Smooth muscle cell of the brain vasculature (primary cell): ENCODE measurements around the gene ITLN1.

Experiments used
- DNase-seq: peaks from one replicate; pipeline ENCODE4 v3.0.0-alpha.2; 2012; ENCODE audit warnings: low read depth, low spot score

ITLN1 gene

GRCh38 chr1:160858097-160858496, 26.9 kb downstream of the ITLN1 start:
- no peak for DNase-seq

GRCh38 chr1:160855181-160855981, 29.6 kb downstream of the ITLN1 start:
- DNase-seq = no peak

GRCh38 chr1:160853754-160854153, 31.2 kb downstream of the ITLN1 start:
- no peak for DNase-seq

GRCh38 chr1:160853014-160853413, 32.0 kb downstream of the ITLN1 start:
- no peak for DNase-seq

GRCh38 chr1:160850993-160851392, 34.0 kb downstream of the ITLN1 start:
- DNase-seq = no peak

- no peak for DNase-seq
These were observed 34.4 kb downstream of the ITLN1 start for GRCh38 chr1:160850541-160850940.

GRCh38 chr1:160846281-160846680, 38.7 kb downstream of the ITLN1 start:
- DNase-seq = no peak

GRCh38 chr1:160844447-160845232, 40.3 kb downstream of the ITLN1 start:
- no peak for DNase-seq

- no peak for DNase-seq
These were observed 43.9 kb downstream of the ITLN1 start for GRCh38 chr1:160841079-160841478.

GRCh38 chr1:160839746-160840145, 45.2 kb downstream of the ITLN1 start:
- no peak for DNase-seq

GRCh38 chr1:160838888-160839287, 46.1 kb downstream of the ITLN1 start:
- DNase-seq = no peak

- no peak for DNase-seq
These were observed 47.3 kb downstream of the ITLN1 start for GRCh38 chr1:160837558-160838205.

- DNase-seq = no peak
These were observed 47.9 kb downstream of the ITLN1 start for GRCh38 chr1:160836981-160837557.

GRCh38 chr1:160836561-160836960, 48.4 kb downstream of the ITLN1 start:
- DNase-seq = no peak

- DNase-seq = no peak
These were observed 49.2 kb downstream of the ITLN1 start for GRCh38 chr1:160835751-160836150.

GRCh38 chr1:160834945-160835565, 49.9 kb downstream of the ITLN1 start:
- DNase-seq = peak; percentile 1

GRCh38 chr1:160830321-160831153, 54.4 kb downstream of the ITLN1 start:
- peak; percentile 6 for DNase-seq

GRCh38 chr1:160829766-160830165, 55.2 kb downstream of the ITLN1 start:
- DNase-seq = no peak

GRCh38 chr1:160827418-160827817, 57.6 kb downstream of the ITLN1 start:
- no peak for DNase-seq

- DNase-seq = no peak
These were observed 58.4 kb downstream of the ITLN1 start for GRCh38 chr1:160826546-160826945.
